Liver (tissue), 3 donors: ENCODE data around the gene ODC1.

Experiments
- ATF3 ChIP-seq: IDR thresholded peaks from 2 replicates; pipeline ENCODE4 v1.6.1; 2016; ENCODE audit warnings: antibody characterized with exemption
- CTCF ChIP-seq: fragments of 150-350 bp; IDR thresholded peaks from 2 replicates; pipeline ENCODE4 v1.5.1; 2017; ENCODE audit warnings: improper control_type of control experiment, low read depth, low read length; ENCODE audit not compliant: missing input control
- EGR1 ChIP-seq, 2 donors: IDR thresholded peaks; 2 replicates each; pipeline ENCODE4 v1.6.1; 2016 to 2018; ENCODE audit warnings: antibody characterized with exemption in 2 of 2, low read depth in 2 of 2
- GABPA ChIP-seq, 2 donors: IDR thresholded peaks in 1 of 2; conservative IDR thresholded peaks in 1 of 2; 2 replicates each; pipeline ENCODE4 v1.6.1; 2016; ENCODE audit warnings: antibody characterized with exemption in 2 of 2, mild to moderate bottlenecking in 1 of 2, moderate library complexity in 1 of 2
- JUND ChIP-seq, 2 donors: IDR thresholded peaks; 2 replicates each; pipeline ENCODE4 v1.6.1; 2016; ENCODE audit warnings: antibody characterized with exemption in 2 of 2
- NR2F2 ChIP-seq: IDR thresholded peaks from 2 replicates; pipeline ENCODE4 v1.6.1; 2016; ENCODE audit warnings: antibody characterized with exemption
- RAD21 ChIP-seq, 2 donors: IDR thresholded peaks; 2 replicates each; pipeline ENCODE4 v1.6.1; 2016; ENCODE audit warnings: antibody characterized with exemption in 2 of 2, mild to moderate bottlenecking in 2 of 2
- YY1 ChIP-seq: IDR thresholded peaks from 2 replicates; pipeline ENCODE4 v1.6.1; 2016; ENCODE audit warnings: antibody characterized with exemption, mild to moderate bottlenecking
- TF ChIP-seq, protein P1 (sequence below): IDR thresholded peaks from 2 replicates; pipeline ENCODE4 v1.6.1; 2016; ENCODE audit warnings: antibody characterized with exemption
- TF ChIP-seq, protein P2 (sequence below): IDR thresholded peaks from 2 replicates; pipeline ENCODE4 v1.6.1; 2016; ENCODE audit warnings: antibody characterized with exemption, mild to moderate bottlenecking
- donor health status: healthy.
- donor health status: healthy.

- TF ChIP-seq CTCF, result no peak
- TF ChIP-seq, protein P1, sequence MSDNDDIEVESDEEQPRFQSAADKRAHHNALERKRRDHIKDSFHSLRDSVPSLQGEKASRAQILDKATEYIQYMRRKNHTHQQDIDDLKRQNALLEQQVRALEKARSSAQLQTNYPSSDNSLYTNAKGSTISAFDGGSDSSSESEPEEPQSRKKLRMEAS, result no peak
- no peak for TF ChIP-seq YY1
- TF ChIP-seq RAD21 (IDR thresholded peaks at IDR 0.05), result no peak
- TF ChIP-seq, protein P2, sequence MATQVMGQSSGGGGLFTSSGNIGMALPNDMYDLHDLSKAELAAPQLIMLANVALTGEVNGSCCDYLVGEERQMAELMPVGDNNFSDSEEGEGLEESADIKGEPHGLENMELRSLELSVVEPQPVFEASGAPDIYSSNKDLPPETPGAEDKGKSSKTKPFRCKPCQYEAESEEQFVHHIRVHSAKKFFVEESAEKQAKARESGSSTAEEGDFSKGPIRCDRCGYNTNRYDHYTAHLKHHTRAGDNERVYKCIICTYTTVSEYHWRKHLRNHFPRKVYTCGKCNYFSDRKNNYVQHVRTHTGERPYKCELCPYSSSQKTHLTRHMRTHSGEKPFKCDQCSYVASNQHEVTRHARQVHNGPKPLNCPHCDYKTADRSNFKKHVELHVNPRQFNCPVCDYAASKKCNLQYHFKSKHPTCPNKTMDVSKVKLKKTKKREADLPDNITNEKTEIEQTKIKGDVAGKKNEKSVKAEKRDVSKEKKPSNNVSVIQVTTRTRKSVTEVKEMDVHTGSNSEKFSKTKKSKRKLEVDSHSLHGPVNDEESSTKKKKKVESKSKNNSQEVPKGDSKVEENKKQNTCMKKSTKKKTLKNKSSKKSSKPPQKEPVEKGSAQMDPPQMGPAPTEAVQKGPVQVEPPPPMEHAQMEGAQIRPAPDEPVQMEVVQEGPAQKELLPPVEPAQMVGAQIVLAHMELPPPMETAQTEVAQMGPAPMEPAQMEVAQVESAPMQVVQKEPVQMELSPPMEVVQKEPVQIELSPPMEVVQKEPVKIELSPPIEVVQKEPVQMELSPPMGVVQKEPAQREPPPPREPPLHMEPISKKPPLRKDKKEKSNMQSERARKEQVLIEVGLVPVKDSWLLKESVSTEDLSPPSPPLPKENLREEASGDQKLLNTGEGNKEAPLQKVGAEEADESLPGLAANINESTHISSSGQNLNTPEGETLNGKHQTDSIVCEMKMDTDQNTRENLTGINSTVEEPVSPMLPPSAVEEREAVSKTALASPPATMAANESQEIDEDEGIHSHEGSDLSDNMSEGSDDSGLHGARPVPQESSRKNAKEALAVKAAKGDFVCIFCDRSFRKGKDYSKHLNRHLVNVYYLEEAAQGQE, result no peak
- TF ChIP-seq EGR1 (IDR thresholded peaks at IDR 0.05; ENCODE audit: low read depth in 2 of 2), result no peak
- no peak for TF ChIP-seq GABPA (IDR thresholded peaks at IDR 0.05 in 1 of 2, conservative IDR thresholded peaks at IDR 0.05 in 1 of 2)
- no peak for TF ChIP-seq JUND (IDR thresholded peaks at IDR 0.05)
- TF ChIP-seq NR2F2, result no peak
- no peak for TF ChIP-seq ATF3
Observed at GRCh38 chr2:10407432-10407831, 40.7 kb downstream of the ODC1 start.
